Uterus (tissue), 2 donors: ENCODE data around the gene HARS1.

Source experiments
- CTCF ChIP-seq, 4 experiments: fragments of 200-600 bp in 2 of 4; fragments of 450-650 bp in 2 of 4; sonication (generic) in 2 of 4; IDR thresholded peaks; one replicate each; pipeline ENCODE4 v1.5.1; 2016 to 2019; ENCODE audit warnings: antibody characterized with exemption in 4 of 4, mild to moderate bottlenecking in 2 of 4, moderate library complexity in 1 of 4
- POLR2A ChIP-seq, 2 donors: fragments of 450-650 bp; IDR thresholded peaks; one replicate each; pipeline ENCODE4 v1.6.1; 2016; ENCODE audit warnings: antibody characterized with exemption in 2 of 2, mild to moderate bottlenecking in 1 of 2, moderate library complexity in 1 of 2

- TF ChIP-seq CTCF (IDR thresholded peaks at IDR 0.05) (no peak), POLR2A (IDR thresholded peaks at IDR 0.05) (no peak)
These were observed 34.8 kb upstream of the HARS1 start for GRCh38 chr5:140725799-140726471.
